T47D (cell line): Measurements from ENCODE around the gene HEATR5B.
"Not testable (repeated sequence)": the region's sequence is repeated elsewhere in the genome, so short reads cannot be mapped to it uniquely, and the experiment has no call there.

Experiments used
- DNase-seq, 2 experiments: peaks; one replicate each; pipeline versions ENCODE4 v3.0.0 to v3.0.0-alpha.2; 2011 to 2012; ENCODE audit warnings: low read depth in 1 of 2, low spot score in 1 of 2
- JUND ChIP-seq: IDR thresholded peaks from 2 replicates; pipeline ENCODE4 v1.6.1; 2012; ENCODE audit warnings: low read depth
- in situ Hi-C: cut with HindIII; loops from 2 replicates; pipeline ENCODE4 v1.10.0; 2016; ENCODE audit warnings: low sequenced_read_pairs, low pct_unique_long_range_greater_than_20kb

The HEATR5B gene

DNA sequence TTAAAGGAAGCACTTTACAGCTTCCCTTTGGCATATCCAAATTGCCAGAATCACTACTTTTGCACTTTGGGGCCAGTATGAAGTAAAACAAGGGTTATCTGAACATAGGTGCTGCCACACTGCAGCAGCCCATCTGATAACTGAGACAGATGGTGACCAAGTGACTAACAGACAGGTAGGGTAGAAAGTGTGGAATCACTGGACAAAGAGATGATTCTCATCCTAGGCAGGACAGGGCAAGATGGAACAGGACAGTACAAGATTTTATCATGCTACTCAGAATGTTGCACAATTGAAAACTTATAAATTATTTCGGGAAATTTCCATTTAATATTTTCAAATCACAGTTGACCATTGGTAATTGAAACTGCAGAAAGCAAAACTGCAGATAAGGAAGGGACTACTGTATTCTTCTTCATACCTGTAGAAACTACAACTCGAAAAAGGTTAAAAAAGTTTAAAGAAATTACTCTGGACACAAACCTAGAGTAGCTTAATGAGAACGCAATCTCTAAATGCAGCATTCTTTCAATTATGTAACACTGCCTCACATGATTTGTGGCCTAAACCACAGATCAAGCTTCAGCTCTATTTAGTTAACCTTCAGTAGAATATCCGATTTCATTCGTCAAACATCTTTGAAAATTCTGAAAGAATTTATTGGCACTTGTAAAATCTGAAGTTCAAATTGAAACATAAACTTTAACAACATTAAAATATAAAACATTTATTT is 31.4 kb downstream of the HEATR5B start:
- TF ChIP-seq JUND = no peak

GRCh38 chr2:37039580-37039979 is 44.6 kb downstream of the HEATR5B start:
- DNase-seq = no peak
- in situ Hi-C loops = no loop called here
- TF ChIP-seq JUND = no peak

More for the DNA sequence above, 31.4 kb downstream of the HEATR5B start:
- DNase-seq = no peak
- in situ Hi-C loops = no loop called here

GRCh38 chr2:37037771-37038170 is 46.4 kb downstream of the HEATR5B start:
- no peak for TF ChIP-seq JUND
- DNase-seq = no peak
- in situ Hi-C loops = no loop called here

- no peak for DNase-seq
- in situ Hi-C loops = no loop called here
- no peak for TF ChIP-seq JUND
Observed at GRCh38 chr2:37029758-37030157, 54.4 kb downstream of the HEATR5B start.

DNA sequence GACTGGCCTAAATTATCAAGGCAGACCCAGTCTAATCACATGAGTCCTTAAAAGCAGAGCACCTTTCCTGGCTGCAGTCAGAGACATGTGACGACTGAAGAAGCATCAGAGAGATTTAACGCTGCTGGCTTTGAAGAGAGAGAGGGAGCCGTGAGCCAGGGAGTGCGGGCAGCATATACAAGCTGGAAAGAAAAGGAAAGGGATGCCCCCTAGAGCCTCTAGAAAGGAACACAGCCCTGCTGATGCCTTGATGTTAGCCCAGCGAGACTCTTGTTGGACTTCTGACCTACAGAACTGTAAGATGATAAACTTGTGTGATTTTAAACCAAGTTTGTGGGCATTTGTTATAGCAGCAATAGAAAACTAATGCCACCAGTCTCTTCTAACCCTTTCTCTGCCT is 58.1 kb downstream of the HEATR5B start:
- DNase-seq = peak in 1 of 2 experiments; percentile 1
- in situ Hi-C loops = no loop called here
- TF ChIP-seq JUND = no peak

DNA sequence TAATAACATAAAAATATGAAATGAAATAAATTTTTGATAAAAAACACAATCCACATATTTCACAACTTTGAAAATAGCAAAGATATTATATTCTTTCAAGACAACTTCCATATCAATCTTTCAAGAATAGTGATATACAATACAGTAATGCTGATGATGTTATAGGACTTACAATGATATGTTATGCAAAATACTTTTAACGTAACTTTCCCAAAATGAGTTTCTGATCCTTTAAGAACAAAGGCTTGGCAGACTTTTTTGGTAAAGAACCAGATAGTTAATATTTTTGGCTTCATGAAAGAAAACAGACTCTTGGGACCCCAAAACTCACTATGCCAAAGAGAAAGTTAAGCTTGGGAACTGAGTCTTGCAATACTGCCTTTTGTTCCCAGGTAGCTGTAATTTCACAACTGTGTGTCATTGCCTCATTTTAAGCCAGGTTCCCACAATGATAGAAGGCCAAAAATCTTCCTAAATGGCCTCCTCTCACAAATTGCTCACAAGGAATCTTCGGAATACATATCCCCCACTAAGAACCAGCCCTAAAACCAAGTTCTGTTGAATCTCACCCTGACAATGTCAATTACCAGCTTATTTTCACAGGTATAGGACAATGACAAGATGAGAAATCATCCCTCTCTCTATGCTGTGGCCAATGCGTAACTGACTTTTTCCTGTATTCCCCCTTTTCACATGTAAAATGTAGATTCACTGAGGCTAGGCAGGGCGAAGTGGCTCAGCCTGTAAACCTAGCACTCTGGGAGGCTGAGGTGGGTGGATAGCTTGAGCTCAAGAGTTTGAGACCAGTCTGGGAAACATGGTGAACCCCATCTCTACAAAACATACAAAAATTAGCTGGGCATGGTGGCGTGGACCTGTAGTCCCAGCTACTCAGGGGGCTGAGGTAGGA is 63.0 kb downstream of the HEATR5B start:
- TF ChIP-seq JUND = no peak
- in situ Hi-C loops = no loop called here
- DNase-seq = no peak

GRCh38 chr2:37020212-37020886 is 63.8 kb downstream of the HEATR5B start:
- TF ChIP-seq JUND = no peak
- DNase-seq = no peak
- in situ Hi-C loops = no loop called here

DNA sequence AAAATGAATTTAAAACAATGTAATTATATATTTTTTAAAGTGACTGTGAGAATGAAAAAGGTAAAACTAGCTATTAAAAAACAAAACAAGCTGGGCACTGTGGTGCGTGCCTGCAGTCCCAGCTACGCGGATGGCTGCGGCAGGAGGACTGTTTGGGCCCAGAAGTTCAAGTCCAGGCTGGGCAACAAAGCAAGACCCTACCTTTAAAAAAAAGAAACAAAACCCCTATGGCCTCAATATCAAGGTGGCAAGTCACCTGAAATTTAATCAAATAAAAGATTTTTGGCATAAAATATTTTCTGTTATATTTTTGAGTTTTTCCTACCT is 70.9 kb downstream of the HEATR5B start:
- TF ChIP-seq JUND = no peak
- in situ Hi-C loops = no loop called here

GRCh38 chr2:37011130-37011529 is 73.0 kb downstream of the HEATR5B start:
- no peak for TF ChIP-seq JUND
- in situ Hi-C loops = no loop called here
- DNase-seq = no peak

More for the DNA sequence above, 70.9 kb downstream of the HEATR5B start:
- DNase-seq = no peak

DNA sequence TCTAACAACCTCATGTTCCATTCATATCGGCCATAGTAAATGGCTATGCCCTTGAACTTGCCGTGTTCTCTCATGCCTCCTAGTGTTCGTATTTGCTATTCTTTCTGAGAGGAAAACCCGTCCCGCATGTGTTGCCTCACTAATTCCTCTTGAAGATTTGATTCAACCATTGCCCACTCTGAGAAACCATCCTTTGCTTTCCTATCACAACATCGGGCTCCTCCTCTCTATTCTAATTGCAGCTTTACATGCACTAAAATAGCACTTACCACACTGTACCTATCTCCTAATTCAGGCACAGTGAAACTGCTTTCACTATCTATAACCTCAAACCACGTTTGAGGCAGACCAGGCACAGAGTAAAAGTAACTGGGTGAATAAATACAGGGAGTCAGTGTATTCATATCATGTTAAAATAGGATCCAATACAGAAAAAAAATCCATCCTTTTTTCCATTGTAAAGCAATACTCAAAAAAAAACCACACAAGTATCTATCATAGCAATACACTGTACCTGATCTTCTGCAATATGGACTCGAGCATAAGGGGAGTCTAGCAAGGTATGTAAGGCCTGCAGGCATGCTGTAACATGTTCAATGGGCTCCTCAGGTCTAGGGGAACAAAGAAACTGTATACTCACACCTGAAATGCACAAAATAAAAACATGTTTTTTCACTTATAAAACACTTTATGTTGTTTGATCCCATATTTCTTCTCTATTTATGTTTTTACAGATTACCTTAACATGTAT is 78.9 kb downstream of the HEATR5B start:
- peak in 1 of 2 experiments; percentile 60 for DNase-seq
- TF ChIP-seq JUND = no peak
- in situ Hi-C loops = no loop called here

DNA sequence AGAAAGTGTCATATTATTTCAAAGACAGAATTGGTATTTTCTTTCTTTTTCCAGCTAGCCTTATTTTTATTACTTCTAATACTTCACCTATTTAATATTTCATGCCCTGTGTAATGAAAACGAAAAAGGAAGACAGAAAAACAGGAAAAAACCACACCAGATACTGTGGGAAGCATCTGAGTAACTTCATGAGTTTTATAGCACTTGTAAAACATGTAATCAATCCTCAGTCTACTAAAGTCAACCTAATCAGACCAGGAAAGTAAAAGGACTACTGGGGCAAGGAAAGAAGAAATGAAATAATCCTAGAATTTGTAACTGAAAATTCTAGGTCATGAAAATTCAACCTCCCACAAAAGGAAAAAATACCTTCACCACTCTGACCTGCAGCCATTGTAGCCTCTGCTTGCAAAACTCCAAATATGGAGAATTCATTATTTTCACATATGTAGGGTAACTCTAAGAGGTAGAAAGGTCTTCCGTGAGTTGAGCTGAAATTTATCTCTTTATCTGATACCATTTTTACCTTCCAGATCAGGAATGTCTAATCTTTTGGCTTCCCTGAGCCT is 83.1 kb downstream of the HEATR5B start:
- no peak for TF ChIP-seq JUND
- in situ Hi-C loops = no loop called here
- no peak for DNase-seq

DNA sequence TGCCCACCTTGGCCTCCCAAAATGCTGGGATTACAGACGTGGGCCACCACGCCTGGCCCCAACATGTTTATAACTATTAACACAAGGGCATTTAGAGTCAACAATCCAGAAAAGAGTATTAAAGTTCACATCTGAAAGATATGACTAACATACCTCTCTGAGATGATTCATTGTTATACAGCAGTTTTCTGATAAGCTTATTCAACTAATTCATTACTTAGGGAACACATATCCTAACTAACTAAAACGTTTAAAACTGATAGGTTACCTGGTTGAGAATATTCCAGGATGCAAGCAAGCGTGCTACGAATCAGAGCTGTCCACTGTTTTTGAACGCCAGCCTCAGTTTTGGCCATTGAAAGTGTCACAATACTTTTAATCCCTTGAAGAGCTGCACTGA is 83.9 kb downstream of the HEATR5B start:
- TF ChIP-seq JUND = no peak
- in situ Hi-C loops = no loop called here
- DNase-seq = no peak

DNA sequence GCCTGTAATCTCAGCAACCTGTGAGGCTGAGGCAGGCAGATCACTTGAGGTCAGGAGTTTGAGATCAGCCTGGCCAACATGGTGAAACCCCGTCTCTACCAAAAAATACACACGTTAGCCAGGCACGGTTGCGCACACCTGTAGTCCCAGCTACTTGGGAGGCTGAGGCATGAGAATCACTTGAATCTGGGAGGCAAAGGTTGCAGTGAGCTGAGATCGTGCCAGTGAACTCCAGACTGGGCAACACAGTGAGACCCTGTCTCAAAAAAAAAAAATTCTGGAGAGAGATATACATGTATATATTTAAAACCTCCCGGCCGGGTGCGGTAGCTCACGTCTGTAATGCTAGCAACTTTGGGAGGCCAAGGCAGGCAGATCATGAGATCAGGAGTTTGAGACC is 84.8 kb downstream of the HEATR5B start:
- in situ Hi-C loops, DNase-seq: not testable (repeated sequence)
